ENCODE data around the gene COL13A1.

Gene COL13A1

DNA sequence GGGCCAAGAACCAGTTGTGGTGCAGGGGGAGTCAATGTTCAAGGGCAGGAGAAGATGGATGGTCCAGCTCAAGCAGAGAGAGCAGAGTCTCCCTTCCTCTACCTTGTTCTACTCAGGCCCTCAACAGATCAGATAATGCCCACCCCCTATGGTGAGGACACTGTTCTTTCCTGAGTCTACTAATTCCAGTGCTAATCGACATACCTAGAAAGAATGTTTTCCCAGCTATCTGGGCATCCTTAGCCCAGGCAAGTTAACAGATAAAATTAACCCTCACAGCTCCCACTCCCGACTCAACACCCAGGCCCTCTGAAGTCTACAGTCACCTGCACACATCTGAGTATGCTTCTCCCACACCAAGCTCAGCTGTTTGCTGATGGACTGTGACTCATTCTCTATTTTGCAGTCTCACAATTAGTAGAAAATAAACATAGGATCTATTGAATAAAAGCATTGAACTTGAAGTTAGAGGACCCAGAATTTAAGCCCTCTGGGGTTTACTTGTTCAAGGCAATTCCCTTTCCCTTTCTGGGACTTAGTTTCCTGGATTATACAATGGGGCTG, 17.1 kb downstream of the COL13A1 start:
- Mint-ChIP-seq H3K36me3 (no peaks in the 10 kb centered on the region), H3K9me3 (peaks cover 6% of the 10 kb centered on the region), H3K27ac (no peak overlapping the region), H3K4me3 (no peak overlapping the region), H3K27me3 (peaks cover 16% of the 10 kb centered on the region), H3K4me1 (peaks cover 3% of the 10 kb centered on the region)
- no peak for DNase-seq (ENCODE audit: low spot score in 2 of 2)
- no peak for ATAC-seq (ENCODE audit: low read depth)

DNA sequence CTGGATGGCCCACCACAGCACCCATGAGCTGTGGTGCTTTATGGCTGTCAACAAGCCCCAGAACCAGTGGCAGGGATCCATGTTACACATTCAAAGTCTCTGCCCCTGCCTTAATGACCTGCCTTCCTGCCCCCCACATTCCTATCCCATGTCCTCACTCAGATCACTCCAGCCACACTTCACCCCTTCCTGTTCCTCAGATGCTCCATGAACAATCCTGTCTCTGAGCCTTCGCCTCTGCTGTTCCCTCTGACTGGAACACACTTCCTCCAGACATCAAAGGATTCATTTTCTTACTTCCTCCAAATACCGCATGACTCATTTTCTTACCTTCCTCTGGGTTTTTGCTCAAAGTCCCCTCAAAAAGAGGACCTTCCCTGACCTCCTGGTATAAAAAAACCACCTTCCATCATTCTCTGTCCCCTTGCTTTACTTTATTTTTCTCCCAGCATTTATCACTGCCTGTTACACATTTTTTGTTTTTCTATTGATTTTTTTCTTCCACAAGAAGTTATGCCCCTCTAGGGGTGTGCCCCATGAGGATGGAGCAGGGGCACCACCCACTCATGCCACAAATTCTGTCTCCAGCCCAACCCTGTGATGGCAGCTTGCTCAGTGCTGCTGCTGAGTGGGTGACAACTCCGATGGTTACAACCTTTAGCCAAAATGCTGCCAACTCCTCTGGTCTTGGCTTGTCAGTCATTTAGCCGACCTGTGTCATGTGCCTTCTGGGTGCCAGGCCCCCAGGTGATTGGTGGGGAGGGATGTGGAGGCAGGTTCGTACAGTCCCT, 18.2 kb downstream of the COL13A1 start:
- no peak for ATAC-seq (ENCODE audit: low read depth)
- Mint-ChIP-seq H3K9me3 (peaks cover 6% of the 10 kb centered on the region), H3K27me3 (peaks cover 16% of the 10 kb centered on the region), H3K4me1 (peaks cover 3% of the 10 kb centered on the region), H3K4me3 (no peak overlapping the region), H3K36me3 (no peaks in the 10 kb centered on the region), H3K27ac (no peak overlapping the region)
- DNase-seq (ENCODE audit: low spot score in 2 of 2): no peak

DNA sequence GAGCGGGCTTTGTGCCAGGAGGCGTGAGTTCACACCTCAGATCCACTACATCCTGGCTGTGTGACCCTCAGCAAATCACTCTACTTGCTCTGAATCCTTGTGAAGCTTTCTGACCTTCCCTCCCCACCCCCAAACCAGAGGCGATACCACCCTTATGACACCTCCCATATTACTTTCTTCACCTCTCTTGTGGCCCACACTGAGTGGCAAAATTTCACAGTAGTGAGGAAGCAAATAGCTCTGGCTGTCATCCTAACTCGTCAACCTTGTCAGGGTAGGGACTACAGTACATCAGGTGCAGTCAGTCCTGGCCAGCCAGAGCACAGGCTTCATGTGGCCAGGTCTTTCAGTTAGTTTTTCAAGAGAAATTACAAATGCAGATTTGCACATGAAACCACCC, 19.1 kb downstream of the COL13A1 start:
- Mint-ChIP-seq H3K27ac (no peak overlapping the region), H3K4me1 (peaks cover 3% of the 10 kb centered on the region), H3K27me3 (peaks cover 16% of the 10 kb centered on the region), H3K4me3 (no peak overlapping the region), H3K9me3 (peaks cover 6% of the 10 kb centered on the region), H3K36me3 (no peaks in the 10 kb centered on the region)
- no peak for DNase-seq (ENCODE audit: low spot score in 2 of 2)
- no peak for ATAC-seq (ENCODE audit: low read depth)

DNA sequence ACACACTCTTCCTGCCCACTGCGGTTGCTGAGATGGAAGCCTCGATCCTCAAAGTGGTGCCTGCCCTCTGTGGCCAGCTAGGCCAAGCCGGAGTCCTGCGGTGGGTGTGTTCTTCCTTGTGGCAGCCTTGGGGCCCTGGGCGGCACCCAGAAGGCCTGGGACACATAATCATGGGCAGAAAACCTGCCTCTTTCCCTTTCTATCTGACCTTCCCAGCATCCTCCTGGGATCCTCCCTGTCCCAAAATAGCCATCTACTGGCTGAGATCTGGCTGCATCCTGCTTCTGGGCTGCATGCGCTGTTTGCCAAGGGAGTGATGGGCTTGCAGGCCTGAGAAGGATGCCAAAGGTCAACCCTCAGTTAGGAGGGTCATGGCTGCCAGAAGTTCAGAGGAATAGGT, 23.9 kb downstream of the COL13A1 start:
- no peak overlapping the region for H3K27ac Mint-ChIP-seq
- no peaks in the 10 kb centered on the region for H3K4me1 Mint-ChIP-seq
- no peak overlapping the region for H3K4me3 Mint-ChIP-seq
- no peaks in the 10 kb centered on the region for H3K9me3 Mint-ChIP-seq
- peaks cover 18% of the 10 kb centered on the region for H3K27me3 Mint-ChIP-seq
- DNase-seq (ENCODE audit: low spot score in 2 of 2): no peak
- H3K36me3 Mint-ChIP-seq: no peaks in the 10 kb centered on the region
- ATAC-seq (ENCODE audit: low read depth): no peak

DNA sequence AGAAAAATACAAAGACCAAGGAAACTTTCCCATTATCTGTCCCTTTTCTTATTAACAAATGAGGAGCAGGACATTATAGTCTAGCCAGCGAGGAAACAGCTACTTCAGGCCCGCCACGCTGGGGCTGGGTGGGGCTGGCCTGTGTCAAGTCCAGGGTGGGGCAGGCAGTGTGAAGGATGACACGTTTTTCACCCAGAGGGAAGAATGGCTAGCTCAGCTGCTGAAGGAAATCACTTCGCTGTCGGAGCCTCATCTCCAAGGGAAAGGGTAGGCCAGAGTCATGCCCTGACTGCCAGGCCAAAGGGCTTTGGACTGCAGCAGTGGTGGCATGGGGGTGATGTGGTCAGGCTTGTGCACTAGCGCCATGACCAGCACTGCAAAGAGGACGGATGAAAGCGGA, 24.4 kb downstream of the COL13A1 start:
- ATAC-seq (ENCODE audit: low read depth) (no peak), DNase-seq (ENCODE audit: low spot score in 2 of 2) (no peak)
- Mint-ChIP-seq H3K9me3 (no peaks in the 10 kb centered on the region), H3K36me3 (no peaks in the 10 kb centered on the region), H3K4me1 (no peaks in the 10 kb centered on the region), H3K27ac (no peak overlapping the region), H3K4me3 (no peak overlapping the region), H3K27me3 (peaks cover 16% of the 10 kb centered on the region)

DNA sequence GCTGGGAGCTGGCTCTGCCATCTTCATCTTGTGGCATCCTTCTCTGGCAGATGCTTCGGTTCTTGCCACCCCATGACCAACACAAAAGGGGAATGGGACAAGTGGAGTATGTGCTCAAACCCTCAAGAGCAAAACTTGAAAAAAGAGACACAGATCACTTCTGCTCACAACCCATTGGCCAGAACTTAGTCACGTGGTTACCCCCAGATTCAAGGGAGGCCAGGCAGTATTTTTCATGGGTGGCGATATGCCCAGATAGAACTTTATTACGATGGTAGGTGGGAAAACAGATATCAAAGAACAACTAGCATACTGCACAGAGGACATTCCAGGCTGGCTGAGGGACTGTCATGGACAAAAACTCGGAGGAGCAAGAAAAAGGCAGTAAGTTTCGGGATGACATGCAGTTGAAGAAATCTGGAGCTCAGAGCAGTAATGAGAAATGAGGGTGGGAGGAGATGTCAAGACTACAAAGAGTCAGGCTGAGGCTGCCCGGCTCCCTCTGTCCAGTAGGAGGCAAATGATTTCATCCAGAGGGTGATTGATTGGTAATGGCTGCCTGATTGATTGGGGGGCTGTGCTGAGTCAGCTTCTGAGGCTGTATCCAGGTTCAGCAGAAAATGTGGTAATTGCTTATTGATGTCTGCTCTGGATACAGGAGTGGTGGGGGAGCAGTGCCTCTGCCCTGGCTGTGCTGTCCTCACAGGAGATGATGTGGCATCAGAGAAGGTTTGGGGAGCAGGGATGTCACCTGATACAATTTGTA, 25.3 kb downstream of the COL13A1 start:
- H3K27ac Mint-ChIP-seq: no peak overlapping the region
- ATAC-seq (ENCODE audit: low read depth) (no peak), DNase-seq (ENCODE audit: low spot score in 2 of 2) (no peak)
- H3K9me3 Mint-ChIP-seq: no peaks in the 10 kb centered on the region
- no peaks in the 10 kb centered on the region for H3K4me1 Mint-ChIP-seq
- no peaks in the 10 kb centered on the region for H3K36me3 Mint-ChIP-seq
- no peak overlapping the region for H3K4me3 Mint-ChIP-seq
- H3K27me3 Mint-ChIP-seq: peaks cover 16% of the 10 kb centered on the region

DNA sequence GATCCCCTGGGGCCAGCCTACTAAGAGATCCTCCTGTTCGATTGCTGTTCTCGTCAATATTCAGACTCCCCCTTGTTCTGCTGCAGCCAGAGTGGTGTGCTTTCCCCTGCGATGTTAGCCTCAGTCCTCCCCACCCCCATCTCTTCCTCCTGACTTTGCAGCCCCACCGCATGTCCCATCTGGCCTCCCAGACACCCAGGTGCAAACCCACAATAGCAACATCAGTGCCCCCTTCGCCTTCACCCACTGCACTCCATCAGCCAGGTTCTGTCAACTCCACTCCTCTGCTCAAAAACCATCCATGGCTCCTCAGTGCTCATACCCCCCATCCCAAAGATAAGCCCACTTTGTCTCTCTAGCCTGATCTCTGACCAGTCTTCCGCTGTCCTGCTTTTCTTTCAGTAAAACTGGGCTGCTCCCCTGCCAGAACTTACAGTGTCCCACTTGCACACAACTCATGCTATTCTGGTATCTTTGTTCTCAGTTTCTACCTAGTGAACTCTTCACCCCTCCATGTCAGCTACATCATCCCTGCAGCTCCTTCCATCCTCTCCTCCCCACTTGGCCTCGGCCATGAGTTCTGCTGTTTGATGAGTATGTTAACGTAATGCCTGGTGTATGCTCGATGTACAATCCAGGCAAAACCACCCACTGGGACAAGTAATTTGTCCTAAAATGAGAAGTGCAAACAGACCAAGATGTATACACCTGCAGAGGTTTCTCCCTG, 26.6 kb downstream of the COL13A1 start:
- DNase-seq (ENCODE audit: low spot score in 2 of 2): no peak
- no peaks in the 10 kb centered on the region for H3K36me3 Mint-ChIP-seq
- H3K4me1 Mint-ChIP-seq: no peaks in the 10 kb centered on the region

DNA sequence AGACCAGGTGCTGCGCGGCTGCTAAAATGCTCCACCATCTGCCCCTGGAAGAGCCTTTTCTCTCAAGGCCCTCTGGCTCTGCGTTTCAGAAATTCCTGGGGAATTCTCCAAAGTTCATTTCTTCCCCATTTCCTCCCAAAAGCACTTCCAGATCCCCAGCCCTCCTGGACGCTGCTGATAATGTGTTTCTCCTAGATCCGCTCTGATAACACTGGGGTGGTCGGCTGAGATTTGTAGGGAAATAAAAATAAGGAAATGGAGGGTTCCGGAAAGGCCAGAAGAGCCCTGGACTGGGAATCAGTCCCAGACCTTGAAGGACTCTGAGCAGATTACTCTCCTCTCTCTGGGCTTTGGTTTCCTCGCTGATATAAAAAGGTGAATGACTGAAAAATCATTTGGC, 28.1 kb downstream of the COL13A1 start:
- Mint-ChIP-seq H3K27ac (no peak overlapping the region), H3K4me1 (no peaks in the 10 kb centered on the region), H3K27me3 (peaks cover 18% of the 10 kb centered on the region), H3K36me3 (no peaks in the 10 kb centered on the region), H3K9me3 (no peaks in the 10 kb centered on the region), H3K4me3 (no peak overlapping the region)
- ATAC-seq (ENCODE audit: low read depth) (no peak), DNase-seq (ENCODE audit: low spot score in 2 of 2) (no peak)

More for the DNA sequence above, 26.6 kb downstream of the COL13A1 start:
- H3K27me3 Mint-ChIP-seq: peaks cover 15% of the 10 kb centered on the region
- H3K9me3 Mint-ChIP-seq: no peaks in the 10 kb centered on the region
- ATAC-seq (ENCODE audit: low read depth): no peak
- no peak overlapping the region for H3K4me3 Mint-ChIP-seq
- no peak overlapping the region for H3K27ac Mint-ChIP-seq

DNA sequence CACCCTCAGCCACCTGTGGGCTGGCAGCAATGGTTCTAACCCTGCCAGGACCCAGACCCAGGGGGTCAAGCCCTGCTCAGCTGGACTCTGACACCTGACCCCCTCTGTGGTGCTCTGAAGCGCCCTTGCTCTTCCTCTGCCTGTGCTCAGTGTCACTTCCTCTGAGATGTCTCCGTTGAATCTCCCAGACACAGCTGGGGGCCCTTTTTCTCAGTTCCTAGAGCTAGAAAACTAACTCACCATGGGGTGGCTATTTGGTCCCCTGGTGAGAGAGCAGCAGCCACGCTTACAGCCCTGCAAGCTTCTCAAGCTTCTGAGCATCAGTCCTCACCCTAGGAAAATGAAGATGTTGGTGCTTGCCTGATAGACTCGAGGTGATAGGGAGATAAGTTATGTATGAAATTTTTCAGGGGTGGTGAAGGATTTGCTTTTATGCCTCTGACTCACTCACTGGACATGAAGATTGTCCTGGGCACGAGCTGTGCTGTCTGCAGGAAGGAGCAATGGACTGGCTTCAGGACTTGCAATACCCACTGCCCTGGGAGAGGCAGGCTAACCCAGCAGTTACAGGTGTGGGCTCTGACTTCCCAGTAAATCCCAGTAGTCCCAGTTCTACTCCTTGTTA, 29.6 kb downstream of the COL13A1 start:
- Mint-ChIP-seq H3K4me3 (no peak overlapping the region), H3K36me3 (no peaks in the 10 kb centered on the region), H3K9me3 (no peaks in the 10 kb centered on the region), H3K4me1 (no peaks in the 10 kb centered on the region), H3K27me3 (peaks cover 21% of the 10 kb centered on the region), H3K27ac (no peak overlapping the region)
- ATAC-seq (ENCODE audit: low read depth): no peak
- no peak for DNase-seq (ENCODE audit: low spot score in 2 of 2)

DNA sequence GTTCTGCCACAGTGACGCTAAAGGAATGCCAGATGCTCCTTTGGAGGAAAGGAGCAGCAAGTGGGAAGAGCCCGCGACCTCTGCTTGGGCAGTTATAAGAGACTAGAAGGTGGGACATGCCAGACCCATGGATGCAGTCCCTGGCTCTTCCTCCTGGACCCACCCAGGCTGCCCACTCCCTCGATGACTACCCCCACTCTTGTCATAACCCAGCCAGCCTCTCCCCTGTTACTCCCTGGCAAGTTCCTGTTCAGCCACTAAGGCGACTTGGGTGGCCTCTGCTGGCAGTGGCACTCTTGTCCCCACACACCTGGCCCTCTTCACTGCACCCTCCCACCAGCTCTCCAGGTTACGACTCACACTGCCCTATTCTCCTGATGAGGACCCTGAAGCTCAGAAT, 33.5 kb downstream of the COL13A1 start:
- no peaks in the 10 kb centered on the region for H3K9me3 Mint-ChIP-seq
- no peaks in the 10 kb centered on the region for H3K36me3 Mint-ChIP-seq
- no peak overlapping the region for H3K4me3 Mint-ChIP-seq
- no peaks in the 10 kb centered on the region for H3K4me1 Mint-ChIP-seq
- peaks cover 10% of the 10 kb centered on the region for H3K27me3 Mint-ChIP-seq
- DNase-seq (ENCODE audit: low spot score in 2 of 2): no peak
- ATAC-seq (ENCODE audit: low read depth): no peak
- H3K27ac Mint-ChIP-seq: no peak overlapping the region

DNA sequence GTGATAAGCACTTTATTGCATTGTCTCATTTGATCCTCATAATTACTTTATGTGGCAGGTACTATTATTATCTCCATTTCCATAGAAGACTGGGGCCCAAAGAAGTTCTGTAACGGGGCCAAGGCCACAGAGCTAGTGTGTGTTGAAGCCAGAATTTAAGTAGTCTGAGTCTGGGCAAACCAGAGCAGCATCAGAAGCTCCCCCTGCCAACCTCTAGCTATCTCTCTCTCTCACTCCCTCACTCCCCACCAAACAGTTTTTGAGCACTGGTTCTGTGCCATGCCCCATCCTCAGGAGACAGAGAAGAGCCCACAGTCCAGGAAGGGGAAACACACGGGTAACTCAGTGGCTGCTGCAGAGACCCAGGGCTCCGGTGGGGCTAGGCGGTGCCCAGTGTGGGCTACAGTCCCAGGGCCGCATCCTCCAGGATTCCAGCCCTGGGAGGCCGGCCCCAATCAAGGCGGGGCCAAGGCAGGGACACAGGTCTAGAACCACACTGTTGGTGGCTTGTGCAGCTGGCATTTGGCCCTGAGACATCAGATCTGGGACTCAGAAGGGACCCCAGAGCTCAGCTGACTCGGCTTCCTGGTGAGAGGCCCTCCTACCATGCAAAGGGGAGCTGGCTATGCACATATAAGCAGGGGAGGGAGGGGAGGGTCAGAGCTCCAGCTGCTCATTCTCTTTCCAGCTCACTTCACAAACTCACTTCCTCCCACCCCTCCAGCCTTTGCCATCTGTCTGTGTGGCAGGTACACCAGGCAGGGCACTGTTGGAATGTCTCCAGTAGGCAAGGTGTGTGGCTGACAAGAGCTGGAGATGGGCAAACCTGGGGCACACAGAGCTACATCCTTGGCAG, 34.4 kb downstream of the COL13A1 start:
- no peak for DNase-seq (ENCODE audit: low spot score in 2 of 2)
- H3K4me1 Mint-ChIP-seq: no peaks in the 10 kb centered on the region
- ATAC-seq (ENCODE audit: low read depth): no peak
- no peak overlapping the region for H3K4me3 Mint-ChIP-seq
- no peak overlapping the region for H3K27ac Mint-ChIP-seq
- H3K9me3 Mint-ChIP-seq: no peaks in the 10 kb centered on the region
- peaks cover 12% of the 10 kb centered on the region for H3K27me3 Mint-ChIP-seq
- H3K36me3 Mint-ChIP-seq: no peaks in the 10 kb centered on the region

DNA sequence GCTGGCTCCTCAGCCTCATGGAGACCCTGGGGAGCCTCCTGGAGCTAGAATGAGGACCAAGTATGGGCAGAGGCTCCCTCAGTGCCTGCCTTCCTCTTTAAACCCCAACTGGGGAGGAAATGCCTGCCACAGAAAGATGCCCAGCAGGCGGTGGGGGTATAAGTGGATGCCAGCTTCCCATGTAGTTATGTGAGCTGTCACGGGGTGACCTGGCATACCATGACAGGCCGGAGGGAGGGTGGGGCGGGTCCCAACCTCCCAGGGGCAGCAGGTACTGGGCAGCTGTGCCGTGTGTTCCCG, 35.0 kb downstream of the COL13A1 start:
- no peaks in the 10 kb centered on the region for H3K36me3 Mint-ChIP-seq
- no peak for DNase-seq (ENCODE audit: low spot score in 2 of 2)
- no peaks in the 10 kb centered on the region for H3K9me3 Mint-ChIP-seq
- no peaks in the 10 kb centered on the region for H3K4me1 Mint-ChIP-seq
- H3K4me3 Mint-ChIP-seq: no peak overlapping the region
- H3K27ac Mint-ChIP-seq: no peak overlapping the region
- no peak for ATAC-seq (ENCODE audit: low read depth)
- H3K27me3 Mint-ChIP-seq: peaks cover 14% of the 10 kb centered on the region

DNA sequence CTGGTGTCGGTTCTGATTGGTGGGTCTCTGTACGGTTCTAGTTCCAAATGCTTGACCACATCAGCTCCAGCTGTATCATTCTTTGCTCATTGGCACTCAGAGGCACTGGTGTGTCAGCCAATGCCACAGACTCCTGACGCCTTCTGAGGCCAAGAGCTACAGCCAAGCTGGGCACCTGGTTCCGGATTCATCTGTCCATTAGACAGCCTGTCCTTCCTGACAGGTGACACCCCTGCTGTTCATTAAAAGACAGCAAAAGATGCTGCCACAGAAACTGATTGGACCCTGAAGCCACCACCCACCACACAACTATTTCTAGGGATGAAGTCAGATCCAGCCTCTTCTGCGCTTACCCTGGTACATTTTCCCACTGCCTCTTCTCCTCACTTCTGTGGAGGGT, 35.6 kb downstream of the COL13A1 start:
- no peaks in the 10 kb centered on the region for H3K36me3 Mint-ChIP-seq
- DNase-seq (ENCODE audit: low spot score in 2 of 2) (no peak), ATAC-seq (ENCODE audit: low read depth) (no peak)
- H3K4me3 Mint-ChIP-seq: no peak overlapping the region
- H3K4me1 Mint-ChIP-seq: no peaks in the 10 kb centered on the region
- H3K27me3 Mint-ChIP-seq: peaks cover 14% of the 10 kb centered on the region
- no peak overlapping the region for H3K27ac Mint-ChIP-seq
- no peaks in the 10 kb centered on the region for H3K9me3 Mint-ChIP-seq
